GM12878 (cell line): Measurements from ENCODE around the gene CYP2A7.

Experiments
- CHD1 ChIP-seq: IDR thresholded peaks from 2 replicates; pipeline ENCODE4 v1.6.1; 2012; ENCODE audit warnings: low read depth, low read length, improper control_type of control experiment
- CTCF ChIP-seq, 3 experiments: IDR thresholded peaks in 2 of 3; conservative IDR thresholded peaks in 1 of 3; 2 replicates each; pipeline ENCODE4 v1.5.1; 2011; ENCODE audit warnings: low read depth in 3 of 3, low read length in 3 of 3, mild to moderate bottlenecking in 3 of 3, control low read depth in 2 of 3, moderate library complexity in 2 of 3, inconsistent platforms in 1 of 3, mixed read lengths in 1 of 3; ENCODE audit not compliant: control insufficient read depth in 2 of 3, insufficient read depth in 1 of 3; ENCODE audit errors: extremely low read depth in 1 of 3
- ELK1 ChIP-seq: IDR thresholded peaks from 2 replicates; pipeline ENCODE4 v1.6.1; 2012; ENCODE audit warnings: low read depth, low read length, improper control_type of control experiment
- MAX ChIP-seq: IDR thresholded peaks from 2 replicates; pipeline ENCODE4 v1.6.1; 2012; ENCODE audit warnings: low read depth, low read length, improper control_type of control experiment
- NFYA ChIP-seq: IDR thresholded peaks from 2 replicates; pipeline ENCODE4 v1.6.1; 2011; ENCODE audit warnings: low read depth, mild to moderate bottlenecking, low read length, improper control_type of control experiment, borderline replicate concordance
- RELB ChIP-seq: fragments of 450-650 bp; IDR thresholded peaks from 2 replicates; pipeline ENCODE4 v1.6.1; 2017; ENCODE audit warnings: low read depth, mild to moderate bottlenecking, moderate library complexity
- USF1 ChIP-seq: IDR thresholded peaks from 2 replicates; pipeline ENCODE4 v1.6.1; 2011; ENCODE audit warnings: borderline replicate concordance, low read depth, mild to moderate bottlenecking, moderate library complexity, mixed read lengths, low read length; ENCODE audit not compliant: insufficient read depth; ENCODE audit errors: extremely low read length

- TF ChIP-seq RELB: no peak
- no peak for TF ChIP-seq NFYA
- TF ChIP-seq CHD1: no peak
- no peak for TF ChIP-seq MAX
- no peak for TF ChIP-seq CTCF (IDR thresholded peaks at IDR 0.05 in 2 of 3, conservative IDR thresholded peaks at IDR 0.05 in 1 of 3; ENCODE audit: control insufficient read depth in 2 of 3, extremely low read depth in 1 of 3, insufficient read depth in 1 of 3, low read depth in 3 of 3, low read length in 3 of 3)
- no peak for TF ChIP-seq ELK1
- no peak for TF ChIP-seq USF1
Measured at GRCh38 chr19:40867701-40868100, 14.3 kb downstream of the CYP2A7 start.
